ENCODE results near the gene SLC39A11.
"Not testable (repeated sequence)": the region's sequence is repeated elsewhere in the genome, so short reads cannot be mapped to it uniquely, and the experiment has no call there.

Gene SLC39A11

GRCh38 chr17:72861811-72862210 lies 230.7 kb downstream of the SLC39A11 start:
- DNase-seq, result no peak

GRCh38 chr17:72860778-72861177 lies 231.7 kb downstream of the SLC39A11 start:
- DNase-seq, result no peak

- DNase-seq, result no peak
These were observed 233.5 kb downstream of the SLC39A11 start for GRCh38 chr17:72858826-72859495.

- no peak for DNase-seq
These were observed 238.8 kb downstream of the SLC39A11 start for GRCh38 chr17:72853440-72854415.

GRCh38 chr17:72852277-72852938 lies 240.1 kb downstream of the SLC39A11 start:
- no peak for DNase-seq

GRCh38 chr17:72850410-72851118 lies 241.9 kb downstream of the SLC39A11 start:
- DNase-seq, result no peak

GRCh38 chr17:72846399-72846798 lies 246.1 kb downstream of the SLC39A11 start:
- DNase-seq, result no peak

- DNase-seq, result no peak
These were observed 248.9 kb downstream of the SLC39A11 start for GRCh38 chr17:72843591-72843990.

GRCh38 chr17:72840019-72840418 lies 252.5 kb downstream of the SLC39A11 start:
- DNase-seq, result no peak

GRCh38 chr17:72839131-72839725 lies 253.3 kb downstream of the SLC39A11 start:
- DNase-seq, result no peak

GRCh38 chr17:72838581-72838980 lies 253.9 kb downstream of the SLC39A11 start:
- DNase-seq, result no peak

- DNase-seq, result no peak
These were observed 254.4 kb downstream of the SLC39A11 start for GRCh38 chr17:72838068-72838467.

- no peak for DNase-seq
These were observed 255.2 kb downstream of the SLC39A11 start for GRCh38 chr17:72837335-72837734.

GRCh38 chr17:72833128-72833765 lies 259.2 kb downstream of the SLC39A11 start:
- DNase-seq, result no peak

GRCh38 chr17:72832306-72832705 lies 260.2 kb downstream of the SLC39A11 start:
- no peak for DNase-seq

- DNase-seq, result no peak
These were observed 262.6 kb downstream of the SLC39A11 start for GRCh38 chr17:72829883-72830282.

GRCh38 chr17:72826602-72827001 lies 265.9 kb downstream of the SLC39A11 start:
- no peak for DNase-seq

GRCh38 chr17:72826059-72826458 lies 266.4 kb downstream of the SLC39A11 start:
- not testable (repeated sequence) for DNase-seq

- no peak for DNase-seq
These were observed 267.3 kb downstream of the SLC39A11 start for GRCh38 chr17:72825218-72825617.

- not testable (repeated sequence) for DNase-seq
These were observed 268.2 kb downstream of the SLC39A11 start for GRCh38 chr17:72824267-72824666.

GRCh38 chr17:72822358-72823023 lies 270.0 kb downstream of the SLC39A11 start:
- peak; percentile 36 for DNase-seq
